ENCODE measurements around the gene SLC10A4. TPM values are rescaled to one million over a fixed set of nuclear protein-coding genes. Genes with fewer than 3 reads are reported as not detected.
"Not testable (repeated sequence)": the region's sequence is repeated elsewhere in the genome, so short reads cannot be mapped to it uniquely, and the experiment has no call there.

SLC10A4 gene, protein sequence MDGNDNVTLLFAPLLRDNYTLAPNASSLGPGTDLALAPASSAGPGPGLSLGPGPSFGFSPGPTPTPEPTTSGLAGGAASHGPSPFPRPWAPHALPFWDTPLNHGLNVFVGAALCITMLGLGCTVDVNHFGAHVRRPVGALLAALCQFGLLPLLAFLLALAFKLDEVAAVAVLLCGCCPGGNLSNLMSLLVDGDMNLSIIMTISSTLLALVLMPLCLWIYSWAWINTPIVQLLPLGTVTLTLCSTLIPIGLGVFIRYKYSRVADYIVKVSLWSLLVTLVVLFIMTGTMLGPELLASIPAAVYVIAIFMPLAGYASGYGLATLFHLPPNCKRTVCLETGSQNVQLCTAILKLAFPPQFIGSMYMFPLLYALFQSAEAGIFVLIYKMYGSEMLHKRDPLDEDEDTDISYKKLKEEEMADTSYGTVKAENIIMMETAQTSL
- not detected for total RNA-seq (2021; fragmentation: NEBNext Ultra II Directional; extraction: Animal tissue kit (Norgen Biotek cat#: 25700))
- long read RNA-seq, result 0 reads

DNA sequence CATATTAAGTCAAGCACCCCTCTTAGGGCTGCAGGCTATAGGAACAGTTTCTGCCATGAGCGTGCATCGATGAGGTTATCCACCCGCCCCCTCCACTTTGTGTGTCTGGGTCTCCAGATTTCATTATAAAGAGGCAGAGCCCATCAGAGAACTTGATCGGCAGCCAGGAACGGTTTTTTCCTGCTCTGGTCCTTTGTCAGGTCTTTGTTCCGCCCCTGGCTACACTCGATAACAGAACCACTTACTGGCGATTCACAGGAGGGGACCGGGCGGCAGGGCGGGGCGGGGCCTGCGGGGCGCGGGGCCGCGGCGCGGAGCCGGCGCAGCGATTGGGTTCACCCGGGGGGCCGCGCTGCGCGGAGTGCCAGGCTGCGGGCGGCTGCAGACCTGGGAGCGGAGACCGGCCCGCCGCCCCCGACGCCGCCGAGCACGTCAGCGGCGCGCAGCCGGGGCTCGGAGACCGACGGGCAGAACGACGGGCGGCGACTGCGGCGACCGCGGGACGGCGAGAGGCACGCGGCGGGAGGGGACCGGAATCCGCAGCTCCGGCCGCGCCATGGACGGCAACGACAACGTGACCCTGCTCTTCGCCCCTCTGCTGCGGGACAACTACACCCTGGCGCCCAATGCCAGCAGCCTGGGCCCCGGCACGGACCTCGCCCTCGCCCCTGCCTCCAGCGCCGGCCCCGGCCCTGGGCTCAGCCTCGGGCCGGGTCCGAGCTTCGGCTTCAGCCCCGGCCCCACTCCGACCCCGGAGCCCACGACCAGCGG is at the start of gene SLC10A4:
Gene SLC10A4, plus strand, starts transcription at position 338 of the 771 bp plus-strand sequence. Its CDS starts 219 bp downstream, at position 557.
- 0 out of 2 replicates have a peak, but pooled peaks cover 5% of the 10 kb centered on the region for H3K4me1 Mint-ChIP-seq (ENCODE audit: low read depth)
- H3K27ac Mint-ChIP-seq, result no peak within 1 kb of the TSS
- no peak within 1 kb of the TSS for H3K4me3 Mint-ChIP-seq
- DNase-seq, result no peak
- H3K27me3 Mint-ChIP-seq (ENCODE audit: insufficient read depth), result peaks cover 47% of the 10 kb centered on the region
- 0 out of 2 replicates have a peak, but pooled peaks cover 5% of the 10 kb centered on the region for H3K36me3 Mint-ChIP-seq (ENCODE audit: low read depth)
- no peak for TF ChIP-seq CTCF (IDR thresholded peaks at IDR 0.05)
- H3K9me3 Mint-ChIP-seq, result peaks cover 4% of the 10 kb centered on the region; the same call in 1 of the 2 replicates

GRCh38 chr4:48436318-48436717 is 46.8 kb upstream of the SLC10A4 start:
- no peaks in the 10 kb centered on the region for H3K36me3 Mint-ChIP-seq (ENCODE audit: low read depth)
- TF ChIP-seq CTCF (IDR thresholded peaks at IDR 0.05), result no peak
- no peak for DNase-seq
- H3K27ac Mint-ChIP-seq, result no peak overlapping the region
- H3K9me3 Mint-ChIP-seq, result no peaks in the 10 kb centered on the region
- H3K4me3 Mint-ChIP-seq, result no peak overlapping the region
- peaks cover 3% of the 10 kb centered on the region for H3K27me3 Mint-ChIP-seq (ENCODE audit: insufficient read depth)
- no peaks in the 10 kb centered on the region for H3K4me1 Mint-ChIP-seq (ENCODE audit: low read depth)

DNA sequence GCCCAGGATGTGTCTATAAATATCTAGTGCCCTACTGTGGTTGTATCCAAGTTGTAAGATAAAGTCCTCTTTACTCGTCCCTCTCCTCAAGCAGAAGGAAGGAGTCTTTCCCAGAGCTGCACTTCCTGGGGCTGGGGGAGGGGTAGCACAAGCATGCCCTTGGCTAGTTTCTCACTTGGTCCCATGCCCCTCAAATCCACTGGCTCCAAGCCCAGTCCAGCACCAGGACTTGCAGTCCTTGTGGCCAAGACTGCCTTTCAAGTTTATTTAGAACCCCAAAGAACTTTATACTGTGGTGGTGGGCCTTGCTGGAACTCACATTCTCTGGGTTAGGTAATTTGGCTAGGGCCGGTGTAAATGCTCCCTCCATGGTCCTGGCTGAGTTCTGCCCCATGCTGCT is 43.2 kb upstream of the SLC10A4 start:
- no peaks in the 10 kb centered on the region for H3K4me1 Mint-ChIP-seq (ENCODE audit: low read depth)
- H3K9me3 Mint-ChIP-seq, result no peaks in the 10 kb centered on the region
- TF ChIP-seq CTCF (IDR thresholded peaks at IDR 0.05), result no peak
- H3K4me3 Mint-ChIP-seq, result no peak overlapping the region
- H3K27ac Mint-ChIP-seq, result no peak overlapping the region
- DNase-seq, result no peak
- H3K36me3 Mint-ChIP-seq (ENCODE audit: low read depth), result no peaks in the 10 kb centered on the region
- peaks cover 3% of the 10 kb centered on the region for H3K27me3 Mint-ChIP-seq (ENCODE audit: insufficient read depth)

DNA sequence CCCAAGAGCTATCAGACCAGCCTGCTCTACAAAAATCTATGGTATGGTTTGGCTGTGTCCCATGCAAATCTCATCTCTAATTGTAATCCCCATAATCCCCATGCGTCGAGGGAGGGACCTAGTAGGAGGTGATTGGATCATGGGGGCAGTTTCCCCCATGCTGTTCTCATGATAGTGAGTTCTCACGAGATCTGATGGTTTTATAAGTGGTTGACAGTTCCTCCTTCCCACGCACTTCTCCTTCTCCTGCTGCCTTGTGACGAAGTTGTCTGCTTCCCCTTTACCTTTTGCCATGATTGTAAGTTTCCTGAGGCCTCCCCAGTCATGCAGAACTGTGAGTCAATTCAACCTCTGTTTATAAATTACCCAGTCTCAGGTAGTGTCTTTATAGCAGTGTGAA is 42.2 kb upstream of the SLC10A4 start:
- DNase-seq; H3K9me3 Mint-ChIP-seq; H3K4me3 Mint-ChIP-seq; H3K36me3 Mint-ChIP-seq (ENCODE audit: low read depth); H3K4me1 Mint-ChIP-seq (ENCODE audit: low read depth); H3K27ac Mint-ChIP-seq; H3K27me3 Mint-ChIP-seq (ENCODE audit: insufficient read depth): not testable (repeated sequence)

GRCh38 chr4:48445704-48446103 is 37.4 kb upstream of the SLC10A4 start:
- TF ChIP-seq CTCF (IDR thresholded peaks at IDR 0.05), result peak; percentile 85
- DNase-seq, result peak; percentile 27
- Mint-ChIP-seq H3K4me3 (no peak overlapping the region), H3K4me1 (ENCODE audit: low read depth) (no peaks in the 10 kb centered on the region), H3K27ac (no peak overlapping the region), H3K36me3 (ENCODE audit: low read depth) (no peaks in the 10 kb centered on the region), H3K9me3 (no peaks in the 10 kb centered on the region), H3K27me3 (ENCODE audit: insufficient read depth) (peaks cover 3% of the 10 kb centered on the region; the same call in 1 of the 2 replicates)
